Natural killer cell (primary cell): ENCODE results near the gene NR5A2. TPM values are rescaled to one million over a fixed set of nuclear protein-coding genes. Genes with fewer than 3 reads are reported as not detected.

Source experiments
- ATAC-seq, 3 donors: fragments of 150-1000 bp in 2 of 3; fragments of 200-7000 bp in 1 of 3; cut with Tn5 transposase; 1 replicate in 1 of 3; 2 replicates in 2 of 3; pipeline ENCODE4 v1.10.0; 2021; ENCODE audit warnings: mild to moderate bottlenecking in 2 of 3, moderate library complexity in 2 of 3
- DNase-seq, 2 donors: peaks; one replicate each; pipeline versions ENCODE4 v3.0.0 to v3.0.0-alpha.2; 2013 to 2021; ENCODE audit warnings: mixed read lengths in 1 of 2
- H3K27ac ChIP-seq: one replicate; pipeline ENCODE4 v1.5.1; 2013; ENCODE audit warnings: mild to moderate bottlenecking, low read length
- H3K27me3 ChIP-seq: one replicate; pipeline ENCODE4 v1.6.1; 2013; ENCODE audit warnings: low read length; ENCODE audit not compliant: control insufficient read depth, insufficient read depth
- H3K36me3 ChIP-seq: one replicate; pipeline ENCODE4 v1.6.1; 2013; ENCODE audit warnings: low read length; ENCODE audit not compliant: control insufficient read depth, insufficient read depth
- H3K4me1 ChIP-seq: one replicate; pipeline ENCODE4 v1.6.1; 2013; ENCODE audit warnings: low read length; ENCODE audit not compliant: control insufficient read depth, insufficient read depth
- H3K4me3 ChIP-seq: one replicate; pipeline ENCODE4 v1.5.1; 2013; ENCODE audit warnings: low read length
- H3K9me3 ChIP-seq: one replicate; pipeline ENCODE4 v1.6.1; 2013; ENCODE audit warnings: low read length; ENCODE audit not compliant: control insufficient read depth, insufficient read depth
- H3K27ac Mint-ChIP-seq, 2 donors: one replicate each; pipeline ENCODE4 v1.8.0; 2022; ENCODE audit warnings: mild to moderate bottlenecking in 2 of 2, mixed read lengths in 2 of 2, moderate library complexity in 1 of 2
- H3K27me3 Mint-ChIP-seq, 2 donors: one replicate each; pipeline ENCODE4 v1.8.0; 2022; ENCODE audit warnings: low read depth in 2 of 2, mixed read lengths in 2 of 2
- H3K36me3 Mint-ChIP-seq: one replicate; pipeline ENCODE4 v1.8.0; 2022; ENCODE audit warnings: mixed read lengths
- H3K4me1 Mint-ChIP-seq, 2 donors: one replicate each; pipeline ENCODE4 v1.8.0; 2022; ENCODE audit warnings: mixed read lengths in 2 of 2
- H3K4me3 Mint-ChIP-seq: one replicate; pipeline ENCODE4 v1.8.0; 2022; ENCODE audit warnings: mild to moderate bottlenecking, moderate library complexity, mixed read lengths
- H3K9me3 Mint-ChIP-seq, 2 donors: one replicate each; pipeline ENCODE4 v1.8.0; 2022; ENCODE audit warnings: mixed read lengths in 2 of 2
- CTCF ChIP-seq: fragments of 200-600 bp; IDR thresholded peaks from one replicate; pipeline ENCODE4 v1.8.0; 2022; ENCODE audit warnings: antibody characterized with exemption
- WGBS: methylation state at CpG from one replicate; pipeline ENCODE4 v1.1.7; 2013; ENCODE audit warnings: missing lambda C conversion rate; ENCODE audit not compliant: insufficient coverage; 5-methylcytosine and 5-hydroxymethylcytosine counted together
- intact Hi-C: fragments of 100-400 bp; cut with micrococcal nuclease; formaldehyde crosslinking; loops from one replicate; pipeline ENCODE4 v1.14.2; 2022
- total RNA-seq, 4 donors: library from RNA; stranded (reverse); fragments of 120-200 nt in 1 of 4; gene quantifications; one replicate each; pipeline versions ENCODE4 v1.2.3 to v1.2.4, GENCODE V29; 2013 to 2022

Gene NR5A2
- total RNA-seq, 3 donors from 2014 or later (not counting 1 experiment from before 2014, with no cell fraction given): not detected

DNA sequence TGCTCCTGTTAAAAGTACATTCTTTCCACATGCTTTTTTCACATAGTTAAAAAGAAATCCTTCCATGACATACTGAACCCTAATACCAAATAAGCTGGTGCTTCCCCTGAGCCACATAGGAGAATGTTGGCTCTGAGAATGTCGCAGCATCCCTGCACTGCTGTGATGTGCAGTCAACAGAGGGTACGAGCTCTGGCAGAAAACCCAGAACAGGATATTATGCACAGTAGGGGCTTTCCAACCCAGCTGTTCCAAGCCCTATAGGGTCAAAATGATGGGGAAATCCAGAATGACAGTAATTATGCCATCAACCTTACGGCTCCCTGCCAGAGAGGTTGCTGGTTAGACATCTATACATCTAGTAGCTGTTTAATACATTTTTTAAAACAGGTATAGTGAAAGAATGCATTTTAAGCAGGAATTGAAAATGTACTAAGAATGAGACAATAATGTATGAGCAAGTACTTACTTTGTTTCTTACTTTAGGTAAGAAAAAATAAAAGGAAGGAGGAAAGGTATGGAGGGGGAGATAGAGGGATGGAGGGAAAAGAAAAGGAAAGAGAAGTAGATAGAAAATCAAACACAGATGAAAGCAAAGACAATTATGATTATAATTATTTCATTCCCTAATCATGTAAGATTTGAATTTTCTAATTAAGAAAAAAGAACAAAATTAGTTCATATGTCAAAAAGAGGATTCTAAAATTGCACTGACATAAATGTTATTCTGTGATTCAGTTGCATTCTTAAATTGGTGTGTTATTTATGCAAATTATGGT, 126.0 kb downstream of the NR5A2 start:
- Mint-ChIP-seq H3K27ac (peak overlapping the region; percentile 79 to 86), H3K4me3 (peak overlapping the region; percentile 80), H3K9me3 (no peaks in the 10 kb centered on the region), H3K36me3 (no peaks in the 10 kb centered on the region), H3K27me3 (peaks cover 4 to 9% of the 10 kb centered on the region in 2 donors), H3K4me1 (peaks cover 25 to 28% of the 10 kb centered on the region in 2 donors)
- TF ChIP-seq CTCF: no peak
- WGBS: 17% methylated on average over 2 of the region's 3 CpGs
- no peaks in the 10 kb centered on the region for H3K9me3 ChIP-seq
- H3K4me1 ChIP-seq: peaks cover 14% of the 10 kb centered on the region
- peak; percentile 69 to 82 (median 75) for ATAC-seq
- H3K27me3 ChIP-seq: no peaks in the 10 kb centered on the region
- peak overlapping the region; percentile 45 for H3K27ac ChIP-seq
- no peaks in the 10 kb centered on the region for H3K36me3 ChIP-seq
- peak in 1 of 2 donors; percentile 82 for DNase-seq
- intact Hi-C loops: loop anchor here (1.0 to 10.0 kb wide), 2 partner anchors 24 to 731 kb away; no protein-coding TSS in a partner anchor
- H3K4me3 ChIP-seq: no peak overlapping the region

DNA sequence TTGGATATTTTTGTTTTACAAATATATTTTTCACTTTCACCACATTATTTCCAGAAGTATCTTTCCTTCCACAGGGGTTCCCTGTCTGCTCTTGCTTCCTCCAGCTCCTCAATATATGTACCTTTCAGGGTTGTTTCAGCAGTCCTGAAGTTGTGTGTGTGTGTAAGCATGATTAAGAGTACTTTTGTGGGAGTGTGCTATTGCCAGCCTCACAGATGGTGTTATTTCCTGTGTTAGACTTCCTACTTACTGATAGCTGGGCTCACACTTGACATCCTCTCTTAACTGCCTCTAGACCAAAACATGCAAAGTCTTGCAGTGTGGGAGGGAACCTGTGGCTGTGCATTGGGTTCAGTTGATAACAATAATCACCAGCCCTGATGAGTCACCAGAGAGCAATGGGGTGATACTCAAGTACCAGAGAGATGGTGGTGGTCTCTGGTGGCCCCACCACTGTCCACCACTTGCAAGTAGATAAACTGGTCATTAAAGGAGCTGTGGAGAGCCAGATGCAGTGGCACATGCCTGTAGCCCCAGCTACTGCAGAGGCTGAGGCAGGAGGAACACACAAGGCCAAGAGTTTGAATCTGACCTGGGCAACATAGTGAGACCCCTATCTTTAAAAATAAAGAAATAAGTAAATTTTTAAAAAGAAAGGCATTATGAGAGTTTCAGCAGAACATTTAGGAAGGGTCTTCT, 126.7 kb downstream of the NR5A2 start:
- intact Hi-C loops: loop anchor here (1.0 to 10.0 kb wide), 2 partner anchors 25 to 731 kb away; no protein-coding TSS in a partner anchor
- peaks cover 14% of the 10 kb centered on the region for H3K4me1 ChIP-seq
- Mint-ChIP-seq H3K27ac (peak overlapping the region; percentile 79 to 86), H3K9me3 (no peaks in the 10 kb centered on the region), H3K27me3 (peaks cover 4 to 9% of the 10 kb centered on the region in 2 donors), H3K4me1 (peaks cover 25 to 28% of the 10 kb centered on the region in 2 donors), H3K4me3 (peak overlapping the region; percentile 64), H3K36me3 (no peaks in the 10 kb centered on the region)
- no peak for TF ChIP-seq CTCF
- DNase-seq (peak; percentile 55 to 80), ATAC-seq (peak; percentile 86 to 97 (median 92))
- no peaks in the 10 kb centered on the region for H3K36me3 ChIP-seq
- no peak overlapping the region for H3K4me3 ChIP-seq
- H3K9me3 ChIP-seq: no peaks in the 10 kb centered on the region
- H3K27me3 ChIP-seq: no peaks in the 10 kb centered on the region
- peak overlapping the region; percentile 66 for H3K27ac ChIP-seq

- H3K27ac Mint-ChIP-seq: no peak overlapping the region
- no peak overlapping the region for H3K4me3 Mint-ChIP-seq
- H3K4me1 Mint-ChIP-seq: peaks cover 21 to 23% of the 10 kb centered on the region in 2 donors
- intact Hi-C loops: loop anchor here (10.0 kb wide), 1 partner anchor 727 kb away; no protein-coding TSS in a partner anchor
- H3K9me3 Mint-ChIP-seq: no peaks in the 10 kb centered on the region
- TF ChIP-seq CTCF: no peak
- Histone ChIP-seq H3K4me3 (no peak overlapping the region), H3K9me3 (no peaks in the 10 kb centered on the region), H3K27me3 (no peaks in the 10 kb centered on the region), H3K36me3 (no peaks in the 10 kb centered on the region), H3K27ac (no peak overlapping the region), H3K4me1 (peaks cover 14% of the 10 kb centered on the region)
- H3K36me3 Mint-ChIP-seq: no peaks in the 10 kb centered on the region
- DNase-seq (no peak), ATAC-seq (no peak)
- H3K27me3 Mint-ChIP-seq: peaks cover 14 to 16% of the 10 kb centered on the region in 2 donors
These were observed 130.2 kb downstream of the NR5A2 start for GRCh38 chr1:200157715-200158114.
